Measurements from ENCODE around the gene GNG3.
"Not testable (repeated sequence)": the region's sequence is repeated elsewhere in the genome, so short reads cannot be mapped to it uniquely, and the experiment has no call there.

Gene GNG3

DNA sequence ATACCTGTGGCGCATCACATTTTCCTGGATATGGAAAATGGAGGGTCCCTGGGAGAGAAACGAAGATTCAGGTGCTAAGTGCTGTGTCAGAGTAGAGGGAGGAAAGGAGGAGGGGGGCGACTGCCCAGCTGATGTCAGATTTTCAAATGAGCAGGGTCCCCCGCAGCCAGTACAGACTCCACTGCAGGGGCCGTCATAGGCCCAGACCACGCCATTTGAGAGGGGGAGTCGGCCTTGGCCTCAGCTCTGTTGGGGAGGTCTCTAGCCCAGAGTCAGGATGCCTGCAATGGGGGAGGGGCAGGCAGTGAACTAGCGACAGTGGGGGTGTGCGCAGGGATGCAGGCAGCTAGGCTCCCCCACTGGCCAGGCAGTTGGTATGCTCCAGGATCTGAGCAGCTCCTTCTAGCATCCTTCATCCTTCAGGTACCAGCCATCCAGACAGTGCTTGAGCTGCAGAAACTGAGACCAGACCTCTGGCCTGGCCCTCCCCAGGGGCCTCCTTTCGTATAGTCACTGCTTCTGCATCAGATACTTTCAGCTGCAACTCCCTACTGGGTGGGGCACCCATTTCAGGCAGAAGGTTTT is at the start of gene GNG3, which contains the start of gene BSCL2:
Gene GNG3, plus strand, starts transcription at position 400 of the 585 bp plus-strand sequence. CDS start 620 bp downstream, outside the sequence.
Gene BSCL2, minus strand, starts transcription at position 148 of the 585 bp plus-strand sequence. CDS start 229 bp downstream, outside the sequence.
- DNase-seq: no peak

DNA sequence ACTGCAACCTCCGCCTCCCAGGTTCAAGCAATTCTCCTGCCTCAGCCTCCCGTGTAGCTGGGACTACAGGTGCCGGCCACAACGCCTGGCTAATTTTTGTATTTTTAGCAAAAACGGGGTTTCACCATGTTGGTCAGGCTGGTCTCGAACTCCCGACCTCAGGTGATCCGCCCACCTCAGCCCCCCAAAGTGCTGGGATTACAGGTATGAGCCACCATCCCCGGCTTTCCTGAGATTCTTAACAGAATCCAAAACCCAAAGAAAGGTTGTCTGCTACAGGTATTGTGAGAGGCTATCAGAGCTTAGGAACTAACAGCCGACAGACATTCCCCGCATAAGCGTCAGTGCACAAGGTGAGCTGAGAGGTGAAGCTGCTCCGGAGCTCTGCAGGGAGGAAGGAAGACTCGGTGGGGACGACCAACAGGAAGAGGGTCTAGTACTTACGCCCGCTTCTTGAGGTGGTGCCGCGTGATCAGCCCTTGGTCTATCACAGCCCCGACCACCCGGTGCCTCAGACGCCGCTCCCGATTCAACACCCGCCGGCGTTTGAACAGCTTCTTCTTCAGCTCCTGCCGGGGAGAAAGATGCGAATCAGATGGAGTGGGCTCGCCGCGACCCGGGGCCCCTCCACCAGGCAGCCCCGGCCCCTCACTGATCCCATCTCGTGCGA is 42.9 kb upstream of the GNG3 start:
- DNase-seq: no peak

DNA sequence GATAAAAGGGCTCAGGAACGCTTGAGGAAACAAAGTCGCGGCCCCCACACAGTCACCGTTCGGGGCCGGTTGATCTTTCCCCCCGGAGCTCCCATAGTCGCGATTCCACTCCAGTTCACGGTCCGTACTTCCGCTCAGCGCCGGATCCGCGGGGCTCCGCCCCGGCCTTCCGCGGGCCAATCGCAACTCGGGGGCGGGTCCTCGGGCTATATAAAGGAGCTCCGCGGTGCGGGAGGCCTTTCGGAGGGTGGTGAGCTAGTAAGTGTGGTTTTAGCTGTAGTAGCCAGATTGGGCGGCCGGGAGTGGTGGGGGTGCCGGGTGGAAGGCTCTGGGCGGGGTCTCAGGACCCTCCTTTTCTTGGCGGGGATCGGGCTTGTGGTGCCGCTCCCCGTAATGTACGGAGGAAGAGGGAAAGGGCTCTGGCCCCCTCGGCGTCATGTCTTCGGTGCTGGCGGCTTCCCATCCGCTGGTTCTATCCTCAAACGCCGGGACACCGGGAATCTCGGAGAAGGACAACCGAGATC is 42.3 kb upstream of the GNG3 start, which contains the start of the genes C11orf98 and CSKMT:
Gene C11orf98, minus strand, starts transcription at position 136 of the 524 bp plus-strand sequence. Its CDS starts 41 bp downstream, at position 95.
Gene CSKMT, plus strand, starts transcription at position 238 of the 524 bp plus-strand sequence. CDS start 568 bp downstream, outside the sequence.
- peak; percentile 99 for DNase-seq

DNA sequence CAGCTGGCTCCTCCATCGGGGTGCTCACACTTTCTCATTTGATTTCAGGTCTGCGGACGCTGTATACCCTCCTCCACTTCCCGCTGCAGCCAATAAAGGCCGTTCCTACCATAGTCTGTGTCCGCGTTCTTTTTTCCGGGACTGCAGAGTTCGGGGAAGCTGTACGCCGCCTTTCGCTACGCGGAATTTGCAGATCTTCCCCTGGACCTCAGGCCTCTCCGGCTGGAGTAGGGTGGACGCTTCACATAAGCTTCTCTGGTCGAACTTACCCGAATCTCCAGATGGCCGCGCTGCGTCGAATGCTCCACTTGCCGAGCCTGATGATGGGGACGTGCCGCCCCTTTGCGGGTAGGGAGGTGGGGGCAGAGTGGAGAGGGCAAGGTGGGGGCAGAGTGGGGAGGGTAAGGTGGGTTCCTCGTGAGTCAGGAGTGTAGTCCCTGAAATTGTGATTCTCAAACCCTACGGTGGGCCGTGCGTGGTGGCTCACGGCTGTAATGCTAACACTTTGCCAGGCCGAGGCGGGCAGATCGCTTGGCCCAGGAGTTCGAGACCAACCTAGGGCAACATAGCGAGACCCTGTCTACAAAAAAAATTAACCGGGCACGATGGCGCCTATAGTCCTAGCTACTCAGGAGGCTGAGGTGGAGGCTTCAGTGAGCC is 41.7 kb upstream of the GNG3 start:
- peak; percentile 90 for DNase-seq

DNA sequence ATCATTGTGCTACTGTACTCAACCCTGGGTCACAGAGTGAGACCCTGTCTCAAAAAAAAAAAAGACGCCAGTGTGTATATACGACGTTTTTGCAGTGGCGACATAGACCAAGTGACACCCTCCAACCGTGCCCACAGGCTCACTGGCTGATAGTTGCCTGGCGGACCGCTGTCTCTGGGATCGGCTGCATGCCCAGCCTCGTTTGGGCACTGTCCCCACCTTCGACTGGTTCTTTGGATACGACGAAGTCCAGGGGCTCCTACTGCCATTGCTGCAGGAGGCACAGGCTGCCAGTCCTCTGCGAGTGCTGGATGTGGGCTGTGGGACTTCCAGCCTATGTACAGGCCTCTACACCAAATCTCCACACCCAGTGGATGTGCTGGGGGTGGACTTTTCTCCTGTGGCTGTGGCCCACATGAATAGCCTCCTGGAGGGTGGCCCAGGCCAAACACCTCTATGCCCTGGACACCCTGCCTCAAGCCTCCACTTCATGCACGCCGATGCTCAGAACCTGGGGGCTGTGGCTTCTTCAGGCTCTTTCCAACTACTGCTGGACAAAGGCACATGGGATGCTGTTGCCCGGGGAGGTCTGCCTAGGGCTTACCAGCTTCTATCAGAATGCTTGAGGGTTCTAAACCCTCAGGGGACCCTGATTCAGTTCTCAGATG is 41.1 kb upstream of the GNG3 start:
- peak; percentile 79 for DNase-seq

DNA sequence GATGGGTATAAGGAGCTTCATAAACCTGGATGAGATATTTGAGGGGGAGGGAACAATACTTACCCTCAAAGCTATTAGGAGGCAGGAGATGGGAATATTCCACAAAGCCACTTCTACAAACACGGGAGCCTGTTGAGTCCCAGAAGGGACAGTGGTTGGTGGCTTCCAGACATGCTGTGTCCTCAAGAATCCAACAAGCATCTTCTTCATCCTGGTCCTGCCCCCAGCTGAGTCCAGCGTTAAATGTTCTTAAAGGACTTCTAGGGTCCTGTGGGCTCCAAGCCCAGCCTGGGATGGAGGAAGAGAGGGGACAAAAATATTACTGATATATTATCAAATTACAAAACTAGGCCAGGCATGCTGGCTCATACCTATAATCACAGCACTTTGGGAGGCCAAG is 40.0 kb upstream of the GNG3 start:
- no peak for DNase-seq

DNA sequence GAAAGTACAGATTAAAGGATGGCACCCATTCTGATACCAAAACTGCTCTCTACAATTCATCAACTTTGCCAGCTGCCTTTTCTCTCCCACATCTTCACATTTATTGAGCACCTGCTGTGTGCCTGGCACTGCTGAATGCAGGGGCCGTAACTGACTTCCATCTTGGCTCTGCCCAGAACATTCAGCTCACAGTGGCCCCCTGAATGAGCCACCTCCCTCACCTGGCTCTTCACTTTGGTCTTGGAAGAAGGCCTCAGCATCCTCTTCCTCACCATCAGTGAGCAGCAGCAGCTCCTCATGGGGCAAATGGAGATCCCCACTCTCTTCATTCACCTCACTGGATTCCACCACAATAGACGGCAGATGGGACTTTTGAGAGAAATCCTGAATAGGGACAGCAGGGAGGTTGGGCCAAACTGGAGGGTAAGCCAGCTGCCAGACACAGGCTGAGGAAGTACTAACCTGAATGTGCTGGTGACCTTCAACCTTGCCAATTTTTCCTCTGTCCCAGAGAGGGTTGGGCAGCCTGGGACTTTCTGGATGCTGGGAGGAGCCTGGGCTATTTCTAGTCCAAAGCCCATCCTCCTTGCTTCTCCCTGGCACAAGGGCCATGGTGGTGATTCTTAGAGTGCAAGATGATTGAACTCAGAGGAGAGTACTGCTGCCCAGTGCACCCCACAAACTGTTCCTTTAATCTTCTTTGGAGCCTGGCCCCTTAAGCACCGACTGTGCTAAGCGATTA is 37.9 kb upstream of the GNG3 start:
- DNase-seq: no peak

DNA sequence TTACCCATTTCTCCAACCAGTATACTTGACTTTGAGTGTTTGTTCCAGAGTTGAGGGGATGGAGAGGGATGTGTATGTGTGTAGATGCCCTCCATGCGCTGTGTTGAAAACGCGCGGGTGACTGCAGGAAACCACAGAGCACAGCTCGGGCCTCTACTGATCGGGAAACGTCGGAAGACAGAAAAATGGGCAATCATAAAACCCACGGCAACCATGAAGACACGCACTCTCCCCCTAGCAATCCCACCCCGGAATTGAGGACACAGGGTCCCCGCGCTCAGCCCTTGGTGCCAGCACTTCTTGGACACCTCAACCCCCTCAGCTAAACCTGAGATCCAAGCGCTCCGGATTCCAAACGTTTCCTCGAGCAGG is 36.3 kb upstream of the GNG3 start:
- no peak for DNase-seq

DNA sequence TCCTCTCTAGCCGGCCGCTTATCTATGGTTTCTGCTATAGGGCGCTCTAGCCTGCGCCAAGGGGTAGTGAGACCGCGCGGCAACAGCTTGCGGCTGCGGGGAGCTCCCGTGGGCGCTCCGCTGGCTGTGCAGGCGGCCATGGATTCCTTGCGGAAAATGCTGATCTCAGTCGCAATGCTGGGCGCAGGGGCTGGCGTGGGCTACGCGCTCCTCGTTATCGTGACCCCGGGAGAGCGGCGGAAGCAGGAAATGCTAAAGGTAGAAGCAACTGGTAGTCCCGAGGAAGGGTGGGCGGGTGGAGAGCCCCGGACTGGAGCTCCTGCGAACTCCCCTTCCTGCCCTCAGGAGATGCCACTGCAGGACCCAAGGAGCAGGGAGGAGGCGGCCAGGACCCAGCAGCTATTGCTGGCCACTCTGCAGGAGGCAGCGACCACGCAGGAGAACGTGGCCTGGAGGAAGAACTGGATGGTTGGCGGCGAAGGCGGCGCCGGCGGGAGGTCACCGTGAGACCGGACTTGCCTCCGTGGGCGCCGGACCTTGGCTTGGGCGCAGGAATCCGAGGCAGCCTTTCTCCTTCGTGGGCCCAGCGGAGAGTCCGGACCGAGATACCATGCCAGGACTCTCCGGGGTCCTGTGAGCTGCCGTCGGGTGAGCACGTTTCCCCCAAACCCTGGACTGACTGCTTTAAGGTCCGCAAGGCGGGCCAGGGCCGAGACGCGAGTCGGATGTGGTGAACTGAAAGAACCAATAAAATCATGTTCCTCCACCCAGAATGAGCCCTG is 35.7 kb upstream of the GNG3 start, which contains the start of the genes LBHD1 and UQCC3:
Gene LBHD1, minus strand, starts transcription at position 660 of the 782 bp plus-strand sequence. CDS start 2,236 bp downstream, outside the sequence.
Gene UQCC3, plus strand, starts transcription at position 66 of the 782 bp plus-strand sequence. Its CDS starts 73 bp downstream, at position 139.
- peak; percentile 91 for DNase-seq

DNA sequence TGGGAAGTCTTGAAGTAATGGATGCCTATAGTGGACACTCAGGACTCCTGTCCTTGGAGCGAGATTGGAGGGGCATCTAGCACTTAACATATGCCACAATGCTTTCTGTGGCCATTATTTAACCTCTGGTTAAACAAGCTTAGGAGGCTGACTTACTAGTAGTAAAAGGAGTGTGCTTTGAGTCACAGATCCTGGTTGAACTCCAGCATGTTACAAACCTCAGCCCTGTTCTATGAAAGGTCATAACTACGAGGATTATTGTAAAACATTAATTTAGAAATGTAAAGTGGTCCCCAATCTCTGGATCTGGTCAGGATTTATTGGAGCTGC is 34.3 kb upstream of the GNG3 start:
- DNase-seq: no peak

DNA sequence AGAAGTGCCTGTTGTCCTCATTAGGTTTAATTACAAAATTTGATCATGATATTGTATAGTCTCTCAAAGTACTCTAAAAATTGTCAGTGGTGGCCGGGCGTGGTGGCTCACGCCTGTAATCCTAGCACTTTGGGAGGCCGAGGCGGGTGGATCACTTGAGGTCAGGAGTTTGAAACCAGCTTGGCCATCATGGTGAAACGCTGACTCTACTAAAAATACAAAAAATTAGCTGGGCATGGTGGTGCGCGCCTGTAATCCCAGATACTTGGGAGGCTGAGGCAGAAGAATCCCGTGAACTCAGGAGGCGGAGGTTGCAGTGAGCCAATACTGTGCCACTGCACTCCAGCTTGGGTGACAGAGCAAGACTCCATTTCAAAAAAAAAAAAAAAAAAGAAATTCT is 32.1 kb upstream of the GNG3 start:
- not testable (repeated sequence) for DNase-seq

DNA sequence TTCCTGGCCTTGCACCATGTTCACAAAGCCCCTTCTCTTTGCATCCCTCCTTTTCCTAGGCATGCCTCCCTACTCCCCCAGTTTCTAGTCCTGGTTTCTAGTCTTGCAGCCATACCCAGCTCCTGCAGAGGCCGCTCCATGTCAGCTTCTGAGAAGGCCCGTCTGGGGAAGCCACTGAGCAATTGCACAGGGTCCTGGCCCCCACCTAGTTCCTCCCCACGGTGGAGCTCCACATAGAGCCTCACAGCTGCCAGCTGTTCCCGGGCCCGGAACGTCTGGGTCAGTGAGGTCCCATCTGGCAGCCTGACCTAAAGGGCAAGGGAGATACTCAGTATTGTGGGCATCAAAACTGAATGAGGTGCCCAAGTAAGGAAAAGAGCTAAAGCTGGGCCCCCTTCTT is 30.8 kb upstream of the GNG3 start:
- no peak for DNase-seq

DNA sequence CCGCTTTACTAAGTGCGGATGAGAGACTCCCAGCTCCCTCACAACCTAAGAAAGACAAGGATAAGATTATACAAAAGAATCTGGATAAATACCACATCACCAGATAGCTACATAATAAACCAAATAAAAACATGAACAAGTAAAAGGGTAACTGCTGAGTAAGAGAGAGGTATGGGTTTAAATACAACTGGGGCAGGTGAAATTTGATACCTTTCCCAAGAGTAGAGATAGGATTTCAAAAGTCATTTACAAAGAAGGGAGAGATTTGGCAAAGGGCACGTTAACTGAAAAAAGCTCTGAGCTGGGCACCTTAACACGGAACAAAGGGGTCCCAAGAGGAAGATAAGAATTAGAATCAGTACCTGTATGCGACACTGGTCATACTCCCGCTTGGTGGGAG is 30.3 kb upstream of the GNG3 start:
- no peak for DNase-seq

DNA sequence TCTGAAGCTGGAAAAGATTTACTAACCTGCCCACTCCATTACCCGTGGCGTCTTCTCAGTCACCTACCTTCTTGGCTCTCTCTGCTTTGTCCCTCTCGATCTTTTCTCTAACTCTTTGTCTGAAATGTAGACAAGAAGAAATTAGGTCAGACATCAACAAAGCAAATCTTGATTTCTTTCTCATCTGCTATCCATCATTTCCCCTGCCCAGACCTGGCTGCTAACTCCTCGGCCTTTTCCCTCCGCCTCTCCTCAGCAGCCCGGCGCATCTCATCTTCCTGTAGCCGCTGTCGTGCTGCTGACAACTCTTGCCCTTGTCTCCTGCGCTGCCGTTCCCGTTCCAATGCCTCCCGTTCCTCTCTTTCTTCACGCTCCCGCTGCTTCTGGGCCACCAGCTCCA is 29.8 kb upstream of the GNG3 start:
- DNase-seq: no peak

DNA sequence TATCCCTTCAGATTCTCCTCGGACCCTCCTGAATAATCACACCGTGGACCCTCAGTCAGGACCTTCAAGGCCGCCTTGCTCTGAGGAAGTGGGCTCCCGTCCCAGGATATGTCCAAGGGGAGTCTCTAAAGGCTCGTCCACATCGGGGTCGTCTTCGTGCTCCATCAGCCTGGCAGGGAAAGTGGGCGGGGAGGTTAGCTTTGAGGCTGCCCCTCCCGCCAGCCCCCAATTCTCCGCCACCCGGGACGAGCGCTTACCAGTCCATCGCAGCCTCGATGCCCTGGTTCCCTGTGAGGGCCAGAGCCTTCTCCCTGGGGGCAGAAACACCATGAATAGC is 29.1 kb upstream of the GNG3 start:
- no peak for DNase-seq

DNA sequence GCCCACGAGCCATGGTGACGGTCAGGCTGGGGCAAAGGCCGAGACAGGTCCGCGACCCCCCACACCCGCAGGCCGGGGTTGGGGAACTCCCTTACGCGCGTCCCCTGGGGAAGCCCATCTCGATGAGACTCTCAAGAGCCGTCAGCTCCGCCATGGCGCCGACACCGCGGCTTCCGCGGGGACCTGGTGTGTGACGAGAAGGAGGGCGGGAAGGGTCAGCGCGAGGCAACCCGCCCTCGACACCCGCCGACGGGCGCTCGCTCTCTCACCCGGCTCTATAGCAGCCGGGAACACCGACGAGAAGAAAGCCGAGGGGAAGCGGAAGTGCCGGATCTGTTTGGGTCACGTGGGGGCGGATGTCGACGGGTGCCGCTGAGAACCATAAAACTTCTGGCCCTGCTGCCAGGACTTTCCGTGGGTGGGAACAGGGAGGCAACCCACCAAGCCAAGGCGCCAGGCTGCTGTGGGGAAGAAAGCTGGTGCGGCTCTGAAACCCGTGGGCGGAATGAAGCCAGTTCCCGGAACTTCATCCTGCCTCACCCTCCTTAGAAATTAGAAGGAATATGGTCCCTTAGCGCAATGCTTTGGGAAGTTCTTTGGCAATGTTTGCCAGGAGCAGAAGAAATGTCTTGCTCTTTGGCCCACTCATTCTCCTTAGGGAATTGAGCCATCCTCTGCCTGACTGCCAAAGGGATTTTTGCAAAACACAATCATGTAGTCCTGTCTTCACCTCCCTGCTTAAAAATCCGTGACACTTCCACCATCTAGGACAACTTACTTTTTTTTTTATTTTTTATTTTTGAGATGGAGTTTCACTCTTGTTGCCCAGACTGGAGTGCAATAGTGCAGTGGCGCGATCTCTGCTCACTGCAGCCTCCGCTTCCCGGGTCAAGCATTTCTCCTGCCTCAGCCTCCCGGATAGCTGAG is 28.4 kb upstream of the GNG3 start, which contains the start of gene UBXN1:
Gene UBXN1, minus strand, starts transcription at position 304 of the 927 bp plus-strand sequence. Its CDS starts 150 bp downstream, at position 154.
- peak; percentile 91 for DNase-seq

DNA sequence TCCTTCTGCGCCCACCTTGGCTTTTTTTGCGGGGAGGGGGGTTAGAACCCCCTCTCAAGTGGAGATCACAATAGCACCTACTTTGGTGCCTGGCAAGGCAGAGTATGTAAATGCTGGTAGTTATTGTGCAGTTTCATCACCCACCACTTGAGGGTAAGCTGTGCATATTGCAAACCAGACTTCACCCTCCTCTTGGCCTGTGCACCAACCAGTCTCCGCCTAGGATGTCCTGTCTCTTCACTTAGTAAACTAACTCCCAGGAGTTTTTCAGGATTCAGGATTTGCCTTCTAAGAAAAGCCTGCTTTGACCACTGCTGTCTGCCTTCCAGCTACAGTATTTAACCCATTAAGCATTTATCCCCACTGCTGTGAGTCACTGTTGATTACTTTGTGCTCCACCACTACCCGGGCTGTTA is 26.6 kb upstream of the GNG3 start:
- DNase-seq: no peak

DNA sequence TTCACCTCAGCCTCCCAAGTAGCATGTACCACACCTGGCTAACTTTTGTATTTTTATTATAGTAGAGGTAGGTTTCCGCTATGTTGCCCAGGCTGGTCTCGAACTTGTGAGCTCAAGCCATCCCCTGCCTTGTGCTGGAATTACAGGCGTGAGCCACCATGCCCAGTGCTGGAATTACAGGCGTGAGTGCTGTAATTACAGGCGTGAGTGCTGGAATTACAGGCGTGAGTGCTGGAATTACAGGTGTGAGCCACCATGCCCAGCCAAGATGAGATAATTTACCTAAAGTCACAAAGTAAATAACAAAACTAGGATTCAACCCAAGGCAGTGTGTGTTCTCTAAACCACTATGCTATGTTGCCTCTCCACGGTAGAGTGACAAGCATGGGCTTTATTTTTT is 25.0 kb upstream of the GNG3 start:
- no peak for DNase-seq

DNA sequence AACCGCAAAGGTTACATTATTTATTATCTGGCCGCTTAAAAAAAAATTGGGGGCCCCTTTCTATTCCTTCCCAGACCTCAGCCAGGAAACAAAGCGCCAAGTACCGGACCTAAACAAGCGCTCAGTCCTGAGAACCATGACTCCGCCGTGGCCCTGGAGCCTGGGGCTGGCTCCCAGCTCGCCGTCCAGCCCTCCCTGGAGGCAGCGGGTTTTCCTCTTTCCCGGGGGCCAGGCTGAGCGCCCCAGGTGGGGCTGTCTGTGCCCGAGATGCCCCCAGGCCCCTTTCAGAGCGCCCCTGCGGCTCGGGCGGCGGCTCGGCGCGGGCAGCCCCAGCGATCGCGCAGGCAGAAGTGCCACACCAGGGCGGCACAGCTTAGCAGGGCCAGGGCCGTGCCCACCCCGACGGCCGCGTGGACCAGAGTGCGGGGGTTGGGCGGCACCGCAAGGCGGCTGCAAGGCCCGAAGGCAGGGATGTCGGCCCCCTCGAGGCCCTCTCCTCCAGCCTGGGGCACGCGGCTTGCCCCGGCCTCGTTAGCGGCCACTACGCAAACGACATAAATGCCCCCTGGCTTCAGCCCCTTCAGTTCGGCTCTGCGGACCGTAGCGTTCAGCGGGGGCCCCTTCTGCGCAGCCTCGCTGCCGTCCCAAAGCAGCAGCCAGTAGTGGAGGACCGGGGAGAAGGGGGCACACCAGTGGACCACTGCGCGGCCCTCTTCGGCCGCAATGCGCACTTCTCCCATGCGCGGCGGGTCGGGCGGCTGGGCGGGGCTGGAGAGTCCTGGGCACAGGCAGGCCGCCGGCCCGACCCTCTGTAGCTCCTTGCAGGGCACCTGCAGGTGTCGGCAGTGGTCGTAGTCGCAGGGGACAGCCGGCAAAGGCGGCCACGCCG is 19.7 kb upstream of the GNG3 start:
- DNase-seq: no peak

Measured in activated CD8-positive, alpha-beta memory T cell treated with anti-CD3 and anti-CD28 coated beads for 24 hours (primary cell).